GM18873 (cell line): ENCODE measurements around the gene MAJIN.
"Not testable (repeated sequence)": the region's sequence is repeated elsewhere in the genome, so short reads cannot be mapped to it uniquely, and the experiment has no call there.

Experiments used
- ATAC-seq: cut with Tn5 transposase; IDR thresholded peaks from one replicate; pipeline ENCODE4 v1.9.1; 2021; ENCODE audit warnings: mild to moderate bottlenecking, moderate library complexity, moderate number of reproducible peaks; ENCODE audit not compliant: unreplicated experiment, low FRiP score

MAJIN gene, protein sequence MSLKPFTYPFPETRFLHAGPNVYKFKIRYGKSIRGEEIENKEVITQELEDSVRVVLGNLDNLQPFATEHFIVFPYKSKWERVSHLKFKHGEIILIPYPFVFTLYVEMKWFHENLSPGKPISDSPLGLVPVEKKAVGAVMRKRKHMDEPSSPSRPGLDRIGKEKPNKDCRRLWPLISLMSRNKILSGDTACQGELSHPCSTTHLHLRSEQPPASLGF

GRCh38 chr11:64971421-64972233, at the start of gene MAJIN:
Gene MAJIN (minus strand): TSS chr11:64972108. CDS start chr11:64959405, 12,703 bp downstream.
- ATAC-seq: no peak

- no peak for ATAC-seq
Observed at GRCh38 chr11:65021509-65021908, 49.6 kb upstream of the MAJIN start.

- ATAC-seq: no peak
Observed at GRCh38 chr11:65021003-65021402, 49.1 kb upstream of the MAJIN start.

- no peak for ATAC-seq
Observed at GRCh38 chr11:65019824-65020223, 47.9 kb upstream of the MAJIN start.

DNA sequence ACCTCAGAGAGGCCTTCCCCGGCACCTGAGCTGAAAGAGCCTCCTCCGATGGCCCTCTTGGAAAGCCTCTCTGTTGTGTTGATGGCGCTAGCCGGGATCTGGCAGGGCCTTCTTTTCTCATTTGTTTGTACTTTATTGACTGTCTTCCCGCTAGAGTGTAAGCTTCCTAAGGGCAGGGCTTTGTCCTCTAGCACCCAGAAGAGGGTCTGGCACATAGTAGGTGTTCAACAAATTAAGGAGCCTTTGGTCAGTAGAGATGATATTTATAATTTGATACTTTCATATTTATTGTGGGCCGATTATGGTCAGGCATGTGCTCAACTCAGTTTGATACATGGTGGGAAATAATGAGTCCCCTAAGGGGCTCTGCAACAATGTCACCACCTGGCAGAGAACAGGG, 46.0 kb upstream of the MAJIN start:
- ATAC-seq: no peak

- ATAC-seq: no peak
Observed at GRCh38 chr11:65016705-65017104, 44.8 kb upstream of the MAJIN start.

DNA sequence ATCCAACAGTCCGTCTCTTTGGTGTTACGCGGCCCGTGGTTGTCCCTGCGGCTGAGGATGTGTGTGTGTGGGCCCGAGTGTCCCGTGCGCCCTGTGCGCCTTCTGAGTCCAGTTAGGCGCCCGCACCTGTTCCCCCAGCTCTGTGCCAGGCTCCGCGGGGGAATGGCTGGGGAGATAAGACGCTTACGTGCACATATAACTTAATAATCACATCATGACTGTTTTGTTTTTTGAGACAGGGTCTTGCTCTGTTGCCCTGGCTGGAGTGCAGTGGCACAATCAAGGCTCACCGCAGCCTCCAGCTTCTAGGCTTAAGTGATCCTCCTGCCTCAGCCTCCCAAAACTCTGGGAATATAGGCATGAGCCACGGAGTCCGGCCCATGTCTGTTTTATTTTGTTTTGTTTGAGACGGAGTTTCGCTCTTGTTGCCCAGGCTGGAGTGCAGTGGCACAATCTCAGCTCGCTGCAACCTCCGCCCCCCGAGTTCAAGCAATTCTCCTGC, 42.9 kb upstream of the MAJIN start:
- ATAC-seq: no peak

- ATAC-seq: peak; percentile 70
Observed at GRCh38 chr11:65013888-65014725, 42.2 kb upstream of the MAJIN start, which contains the start of gene ARL2. Gene ARL2 (plus strand): TSS chr11:65014160. CDS start chr11:65014208, 48 bp downstream.

GRCh38 chr11:65013130-65013887, 41.4 kb upstream of the MAJIN start:
- peak; percentile 59 for ATAC-seq

- no peak for ATAC-seq
Observed at GRCh38 chr11:65008873-65009272, 37.0 kb upstream of the MAJIN start.

DNA sequence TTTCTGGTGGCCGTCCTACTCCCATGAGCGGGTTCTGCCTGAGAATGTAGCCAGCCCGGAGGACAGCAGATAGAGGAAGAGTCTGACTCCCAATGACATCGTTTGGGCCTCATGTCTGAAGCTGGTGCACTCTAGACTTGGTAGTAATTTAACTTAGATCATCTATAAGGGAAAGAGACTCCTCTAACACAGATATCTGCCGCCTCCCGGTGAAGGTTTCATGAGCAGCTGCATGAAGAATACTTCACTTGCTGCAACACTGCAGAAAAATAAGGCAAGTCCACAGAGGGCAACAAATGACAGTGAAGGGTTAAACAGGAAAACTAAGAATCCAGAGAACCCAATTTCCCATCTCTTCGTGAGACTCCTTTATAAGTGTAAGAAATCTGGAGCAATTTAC, 36.1 kb upstream of the MAJIN start:
- no peak for ATAC-seq

- not testable (repeated sequence) for ATAC-seq
Observed at GRCh38 chr11:65003968-65004367, 32.1 kb upstream of the MAJIN start.

GRCh38 chr11:65003282-65003681, 31.4 kb upstream of the MAJIN start:
- ATAC-seq: no peak

DNA sequence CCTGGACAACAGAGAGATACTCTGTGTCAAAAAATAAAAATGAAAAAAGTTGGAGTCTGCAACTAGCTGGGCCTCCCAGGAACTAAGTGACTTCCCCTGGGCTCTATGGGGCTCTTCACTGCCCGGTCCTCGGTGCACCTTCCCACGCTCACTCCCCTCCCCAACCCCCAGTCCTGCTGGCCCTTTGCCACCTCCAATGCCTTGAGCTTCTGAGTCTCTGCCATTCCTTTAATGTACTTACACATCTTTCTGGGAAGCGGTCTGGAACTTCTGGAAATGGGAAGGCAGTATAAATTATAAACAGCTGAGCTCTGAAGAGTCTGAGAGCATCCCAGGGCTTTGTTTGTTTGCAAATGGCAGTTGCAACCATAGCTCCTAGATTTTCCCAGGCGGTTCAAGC, 30.8 kb upstream of the MAJIN start:
- ATAC-seq: no peak

- no peak for ATAC-seq
Observed at GRCh38 chr11:64999478-64999877, 27.6 kb upstream of the MAJIN start.

GRCh38 chr11:64998690-64999431, 27.0 kb upstream of the MAJIN start:
- no peak for ATAC-seq

GRCh38 chr11:64998141-64998540, 26.2 kb upstream of the MAJIN start:
- no peak for ATAC-seq

- no peak for ATAC-seq
Observed at GRCh38 chr11:64996710-64997380, 24.9 kb upstream of the MAJIN start, which contains the start of gene BATF2. Gene BATF2 (minus strand): TSS chr11:64996971. CDS start chr11:64996914, 57 bp downstream.

DNA sequence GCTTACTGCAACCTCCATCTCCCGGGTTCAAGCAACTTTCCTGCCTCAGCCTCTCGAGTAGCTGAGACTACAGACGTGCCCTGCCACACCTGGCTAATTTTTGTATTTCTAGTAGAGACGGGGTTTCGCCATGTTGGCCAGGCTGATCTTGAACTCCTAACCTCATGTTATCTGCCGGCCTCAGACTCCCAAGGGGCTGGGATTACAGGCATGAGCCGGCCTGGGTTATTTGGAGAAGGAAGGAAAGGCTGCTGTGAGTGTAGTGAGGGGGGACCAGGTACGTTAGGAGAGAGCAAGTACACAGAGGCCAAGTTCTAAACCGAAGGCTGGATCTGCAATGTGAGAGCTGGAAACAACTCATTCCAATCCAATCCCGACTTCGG, 24.4 kb upstream of the MAJIN start:
- ATAC-seq: no peak
